ENCODE data around the gene SLC25A29.

The SLC25A29 gene

GRCh38 chr14:100304825-100305323, 1.4 kb downstream of the SLC25A29 start (continued):
- no peak for TF ChIP-seq ZNF521 (tag by site-specific recombination; IDR thresholded peaks at IDR 0.05)
- TF ChIP-seq ZBTB26 (tag by site-specific recombination; optimal IDR thresholded peaks at IDR 0.05): no peak
- TF ChIP-seq ZNF426 (tag by site-specific recombination; IDR thresholded peaks at IDR 0.05): no peak
- TF ChIP-seq ZNF837 (tag by site-specific recombination; IDR thresholded peaks at IDR 0.05): no peak
- peak; percentile 96 for TF ChIP-seq ZBTB8A (tag by site-specific recombination; IDR thresholded peaks at IDR 0.05)
- TF ChIP-seq ZBTB1 (tag by site-specific recombination; IDR thresholded peaks at IDR 0.05): no peak
- TF ChIP-seq ZNF121 (tag by site-specific recombination; IDR thresholded peaks at IDR 0.05): no peak
- peak; percentile 27; the same call in 1 of the 2 replicates for TF ChIP-seq ZBTB48 (tag by site-specific recombination; IDR thresholded peaks at IDR 0.05)
- TF ChIP-seq GLI4 (tag by site-specific recombination; IDR thresholded peaks at IDR 0.05): no peak
- TF ChIP-seq GFI1B (tag by site-specific recombination; IDR thresholded peaks at IDR 0.05): no peak
- 0 out of 2 replicates have a peak, but pooled peaks have one; percentile 17 for TF ChIP-seq KLF8 (tag by site-specific recombination; IDR thresholded peaks at IDR 0.05)
- TF ChIP-seq ZNF518A (tag by site-specific recombination; conservative IDR thresholded peaks at IDR 0.05; ENCODE audit: low read depth): no peak
- peak; percentile 60 for TF ChIP-seq SP3 (tag by site-specific recombination; IDR thresholded peaks at IDR 0.05)
- TF ChIP-seq ZNF776 (tag by site-specific recombination; IDR thresholded peaks at IDR 0.05; ENCODE audit: borderline replicate concordance): no peak
- peak; percentile 47; the same call in 1 of the 2 replicates for TF ChIP-seq OSR2 (tag by site-specific recombination; IDR thresholded peaks at IDR 0.05)
- TF ChIP-seq ZSCAN30 (tag by site-specific recombination; IDR thresholded peaks at IDR 0.05): no peak
- TF ChIP-seq ZNF148 (tag by site-specific recombination; IDR thresholded peaks at IDR 0.05; ENCODE audit: borderline replicate concordance): no peak
- no peak for TF ChIP-seq ZNF529 (tag by site-specific recombination; IDR thresholded peaks at IDR 0.05; ENCODE audit: insufficient replicate concordance)
- TF ChIP-seq KLF1 (tag by site-specific recombination; IDR thresholded peaks at IDR 0.05): peak; percentile 85
- peak; percentile 52; the same call in 1 of the 2 replicates for TF ChIP-seq KLF16 (tag by site-specific recombination; IDR thresholded peaks at IDR 0.05)
- no peak for TF ChIP-seq PRDM2 (tag by site-specific recombination; IDR thresholded peaks at IDR 0.05; ENCODE audit: borderline replicate concordance)
